Measurements from ENCODE around the gene SELENOO.

The SELENOO gene

DNA sequence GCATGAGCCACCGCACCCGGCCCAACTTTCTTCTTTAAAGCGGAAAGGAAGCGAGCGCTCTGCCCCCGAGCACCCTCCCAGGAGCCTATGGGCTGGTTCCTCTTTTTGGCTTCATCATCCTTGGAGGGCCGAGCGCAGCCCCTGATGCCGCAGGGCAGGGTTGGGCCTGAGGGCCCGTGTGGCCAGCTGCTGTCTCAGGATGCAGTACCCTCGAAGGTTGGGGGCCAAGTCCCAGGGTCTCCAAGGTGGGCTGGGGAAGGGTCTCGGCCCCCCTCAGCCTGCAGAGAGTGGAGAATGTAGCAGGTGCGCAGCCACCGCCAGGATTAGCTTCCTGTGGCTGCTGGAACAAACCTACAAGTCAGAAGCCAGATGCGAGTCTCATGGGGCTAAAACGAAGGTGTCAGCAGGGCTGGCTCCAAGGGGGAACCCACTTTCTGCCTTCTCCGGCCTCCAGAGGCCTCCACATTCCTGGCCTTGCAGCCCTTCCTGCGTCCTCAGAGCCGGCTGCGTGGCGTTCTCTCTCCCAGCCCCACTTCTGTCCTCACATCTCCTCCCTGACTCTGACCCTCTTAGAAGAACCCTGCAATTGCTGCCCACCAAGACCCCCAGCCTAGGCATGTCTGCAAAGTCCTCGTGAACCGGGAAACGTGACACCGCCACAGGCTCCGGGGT, 27.4 kb upstream of the SELENOO start:
- no peak for DNase-seq

DNA sequence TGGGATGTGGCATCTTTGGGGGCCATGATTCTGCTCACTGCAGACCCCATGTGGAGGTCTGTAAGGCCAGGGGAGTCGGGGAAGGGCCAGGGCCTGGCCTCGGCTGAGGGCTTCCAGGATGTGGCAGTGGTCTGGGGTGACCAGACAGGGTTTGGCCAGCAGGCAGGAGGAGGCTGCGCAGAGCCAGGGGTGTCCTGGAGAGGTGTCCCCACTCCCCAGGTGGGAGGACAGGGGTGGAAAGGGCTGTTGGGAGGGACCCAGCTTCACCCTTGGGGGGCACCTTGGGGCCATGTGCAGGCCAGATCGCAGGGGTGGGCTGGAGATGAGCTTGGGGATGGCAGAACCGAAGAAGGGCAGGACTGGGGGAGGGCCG, 26.8 kb upstream of the SELENOO start:
- Histone ChIP-seq H3K9me3 (no peaks in the 10 kb centered on the region; the same call in 1 of the 2 replicates), H3K27me3 (peaks cover 8% of the 10 kb centered on the region), H3K36me3 (no peaks in the 10 kb centered on the region), H3K4me3 (ENCODE audit: low read depth, low read length) (no peak overlapping the region), H3K4me1 (no peaks in the 10 kb centered on the region)
- TF ChIP-seq, protein P1, sequence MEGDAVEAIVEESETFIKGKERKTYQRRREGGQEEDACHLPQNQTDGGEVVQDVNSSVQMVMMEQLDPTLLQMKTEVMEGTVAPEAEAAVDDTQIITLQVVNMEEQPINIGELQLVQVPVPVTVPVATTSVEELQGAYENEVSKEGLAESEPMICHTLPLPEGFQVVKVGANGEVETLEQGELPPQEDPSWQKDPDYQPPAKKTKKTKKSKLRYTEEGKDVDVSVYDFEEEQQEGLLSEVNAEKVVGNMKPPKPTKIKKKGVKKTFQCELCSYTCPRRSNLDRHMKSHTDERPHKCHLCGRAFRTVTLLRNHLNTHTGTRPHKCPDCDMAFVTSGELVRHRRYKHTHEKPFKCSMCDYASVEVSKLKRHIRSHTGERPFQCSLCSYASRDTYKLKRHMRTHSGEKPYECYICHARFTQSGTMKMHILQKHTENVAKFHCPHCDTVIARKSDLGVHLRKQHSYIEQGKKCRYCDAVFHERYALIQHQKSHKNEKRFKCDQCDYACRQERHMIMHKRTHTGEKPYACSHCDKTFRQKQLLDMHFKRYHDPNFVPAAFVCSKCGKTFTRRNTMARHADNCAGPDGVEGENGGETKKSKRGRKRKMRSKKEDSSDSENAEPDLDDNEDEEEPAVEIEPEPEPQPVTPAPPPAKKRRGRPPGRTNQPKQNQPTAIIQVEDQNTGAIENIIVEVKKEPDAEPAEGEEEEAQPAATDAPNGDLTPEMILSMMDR (IDR thresholded peaks at IDR 0.05; ENCODE audit: low read depth, low read length): no peak
- DNase-seq: no peak

More for the DNA sequence above, 27.4 kb upstream of the SELENOO start:
- TF ChIP-seq, protein P1 (IDR thresholded peaks at IDR 0.05; ENCODE audit: low read depth, low read length): no peak
- no peaks in the 10 kb centered on the region for H3K36me3 ChIP-seq
- peaks cover 10% of the 10 kb centered on the region for H3K27me3 ChIP-seq
- H3K9me3 ChIP-seq: no peaks in the 10 kb centered on the region; the same call in 1 of the 2 replicates
- no peak overlapping the region for H3K4me3 ChIP-seq (ENCODE audit: low read depth, low read length)
- H3K4me1 ChIP-seq: no peaks in the 10 kb centered on the region

DNA sequence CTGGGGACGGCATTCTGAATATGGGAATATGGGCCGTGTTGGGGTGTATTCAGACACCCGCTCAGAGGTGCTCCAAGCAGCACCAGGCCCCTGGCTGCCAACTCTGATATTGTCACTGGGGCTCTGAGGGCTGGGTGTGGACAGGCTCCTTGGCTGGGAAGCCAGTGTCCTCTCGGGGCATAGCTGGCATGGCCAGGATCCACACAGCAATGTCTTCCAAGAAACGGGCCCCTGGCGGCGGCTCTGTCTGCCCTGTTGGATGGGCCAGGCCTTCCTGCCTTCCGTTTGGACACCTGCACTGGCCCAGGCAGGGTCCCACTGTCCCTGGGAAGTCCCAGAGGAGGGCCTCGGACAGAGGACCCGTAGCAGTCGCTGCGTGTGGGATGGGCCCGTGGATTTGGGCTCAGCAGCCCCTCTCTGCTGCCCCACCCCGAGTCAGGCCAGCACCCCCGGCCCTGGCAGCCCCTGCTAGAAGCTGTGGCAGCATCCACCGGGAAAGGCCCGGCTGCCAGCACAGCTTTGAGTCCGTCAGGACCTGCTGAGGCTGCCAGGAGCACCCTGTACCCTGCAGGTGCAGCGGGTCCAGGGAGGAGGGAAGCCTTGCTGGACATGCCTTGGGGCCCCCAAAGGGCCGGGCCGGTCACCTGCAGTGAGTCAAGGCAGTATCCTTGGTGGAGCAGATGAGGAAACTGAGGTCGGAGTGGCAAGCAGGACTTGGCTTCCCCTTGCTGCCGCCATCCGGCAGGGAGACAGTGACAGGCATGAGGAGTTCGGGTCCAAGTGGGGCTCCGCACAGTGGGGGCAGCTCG, 26.2 kb upstream of the SELENOO start:
- DNase-seq: peak; percentile 9
- peaks cover 4% of the 10 kb centered on the region; the same call in 1 of the 2 replicates for H3K27me3 ChIP-seq
- no peaks in the 10 kb centered on the region for H3K36me3 ChIP-seq
- H3K4me3 ChIP-seq (ENCODE audit: low read depth, low read length): no peak overlapping the region
- TF ChIP-seq, protein P1 (IDR thresholded peaks at IDR 0.05; ENCODE audit: low read depth, low read length): no peak
- H3K4me1 ChIP-seq: no peaks in the 10 kb centered on the region
- no peaks in the 10 kb centered on the region; the same call in 1 of the 2 replicates for H3K9me3 ChIP-seq

DNA sequence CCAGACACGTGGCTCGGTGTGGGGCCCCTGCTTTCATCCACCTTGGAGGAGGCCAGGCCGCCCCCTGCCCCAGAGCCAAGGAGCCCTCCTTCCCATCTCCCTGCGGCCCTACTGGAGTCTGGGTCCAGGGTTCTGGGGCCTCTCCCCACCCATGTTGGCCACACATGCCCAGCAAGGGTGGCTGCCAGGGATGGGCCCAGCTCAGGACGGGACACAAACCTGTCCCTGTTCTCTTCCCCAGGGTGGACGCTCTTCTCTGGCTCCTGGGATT, 25.7 kb upstream of the SELENOO start:
- TF ChIP-seq, protein P1 (IDR thresholded peaks at IDR 0.05; ENCODE audit: low read depth, low read length): no peak

DNA sequence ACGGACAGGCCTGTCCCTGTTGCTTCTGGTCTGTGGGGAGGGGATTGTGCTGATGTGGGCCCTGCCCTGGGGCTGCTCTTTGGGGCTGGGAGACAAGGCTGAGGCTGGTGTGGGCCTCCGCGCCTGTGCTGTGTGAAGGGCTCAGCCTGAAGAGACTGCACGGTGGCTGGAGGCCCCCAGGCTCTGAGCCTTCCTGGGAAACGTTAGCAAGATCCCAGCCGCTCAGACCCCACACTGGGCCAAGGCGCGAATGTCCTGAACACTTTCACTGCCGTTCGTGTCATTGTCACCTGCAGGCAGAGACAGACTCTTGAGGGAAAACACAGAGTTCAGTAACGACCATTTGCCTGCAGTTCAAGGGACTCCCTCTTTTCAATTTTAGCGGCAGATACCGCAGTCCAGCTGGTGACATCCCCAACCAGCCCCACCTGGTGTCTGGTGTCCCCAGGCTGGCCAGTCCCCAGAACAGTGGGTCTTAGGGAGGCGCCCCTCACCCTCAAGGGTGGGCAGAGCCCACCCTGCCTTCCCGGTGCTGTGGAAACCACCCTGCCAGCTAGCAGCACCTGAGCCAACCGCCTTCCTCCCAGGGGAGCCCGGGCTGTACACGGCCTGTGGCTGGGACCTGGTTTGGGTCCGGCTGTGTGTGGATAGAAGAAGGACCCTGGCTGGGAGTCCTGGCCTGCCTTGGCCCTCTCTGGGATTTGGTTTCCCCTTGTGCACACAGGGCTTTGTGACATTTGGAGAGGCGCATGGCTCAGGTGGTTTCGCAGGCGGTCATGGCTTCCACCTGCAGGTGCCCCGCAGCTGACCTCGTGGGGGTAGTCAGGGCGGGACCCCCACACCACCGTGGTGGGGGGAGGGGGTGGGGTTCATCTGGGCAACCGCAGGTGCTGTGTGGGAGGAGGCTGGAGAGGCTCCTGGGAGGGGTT, 24.6 kb upstream of the SELENOO start:
- TF ChIP-seq, protein P1 (IDR thresholded peaks at IDR 0.05; ENCODE audit: low read depth, low read length): no peak
- peak; percentile 11 for DNase-seq
- no peaks in the 10 kb centered on the region; the same call in 1 of the 2 replicates for H3K9me3 ChIP-seq
- H3K36me3 ChIP-seq: no peaks in the 10 kb centered on the region
- H3K27me3 ChIP-seq: no peaks in the 10 kb centered on the region
- no peaks in the 10 kb centered on the region for H3K4me1 ChIP-seq
- no peak overlapping the region for H3K4me3 ChIP-seq (ENCODE audit: low read depth, low read length)

More for the DNA sequence above, 25.7 kb upstream of the SELENOO start:
- peaks cover 4% of the 10 kb centered on the region; the same call in 1 of the 2 replicates for H3K27me3 ChIP-seq
- H3K9me3 ChIP-seq: no peaks in the 10 kb centered on the region; the same call in 1 of the 2 replicates
- peak; percentile 7 for DNase-seq
- no peak overlapping the region for H3K4me3 ChIP-seq (ENCODE audit: low read depth, low read length)
- no peaks in the 10 kb centered on the region for H3K36me3 ChIP-seq
- no peaks in the 10 kb centered on the region for H3K4me1 ChIP-seq

Data from BE2C (cell line).